GM21447 (cell line): Measurements from ENCODE around the gene CACNA1B.

Experiments used
- ATAC-seq: cut with Tn5 transposase; IDR thresholded peaks from one replicate; pipeline ENCODE4 v1.9.1; 2021; ENCODE audit not compliant: unreplicated experiment

Gene CACNA1B

DNA sequence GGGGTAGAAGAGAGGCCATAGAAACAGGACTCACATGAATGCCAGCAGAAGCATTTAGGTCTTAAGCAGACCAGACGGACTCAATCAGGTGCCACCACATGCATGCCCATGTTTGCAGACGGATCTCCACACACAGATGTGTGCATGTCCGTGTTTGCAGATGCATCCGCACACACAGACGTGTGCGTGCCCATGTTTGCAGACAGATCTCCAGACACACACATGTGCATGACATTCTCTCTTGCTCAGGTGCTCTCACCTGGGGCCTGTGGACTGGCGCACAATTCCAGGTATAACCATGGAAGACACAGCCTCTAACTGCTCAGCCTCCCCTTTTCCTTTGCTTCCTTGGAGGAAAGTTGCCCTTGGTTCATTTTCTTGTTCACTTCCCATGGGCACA lies 148.3 kb downstream of the CACNA1B start:
- no peak for ATAC-seq

GRCh38 chr9:138028596-138028995 lies 151.0 kb downstream of the CACNA1B start:
- no peak for ATAC-seq

GRCh38 chr9:138031186-138031585 lies 153.6 kb downstream of the CACNA1B start:
- no peak for ATAC-seq

- ATAC-seq = no peak
These were observed 156.4 kb downstream of the CACNA1B start for GRCh38 chr9:138033950-138034349.

GRCh38 chr9:138037140-138037539 lies 159.6 kb downstream of the CACNA1B start:
- ATAC-seq = no peak

GRCh38 chr9:138038244-138038671 lies 160.7 kb downstream of the CACNA1B start:
- no peak for ATAC-seq

- no peak for ATAC-seq
These were observed 163.2 kb downstream of the CACNA1B start for GRCh38 chr9:138040446-138041430.

GRCh38 chr9:138042146-138042545 lies 164.6 kb downstream of the CACNA1B start:
- no peak for ATAC-seq

GRCh38 chr9:138042640-138043039 lies 165.1 kb downstream of the CACNA1B start:
- no peak for ATAC-seq

DNA sequence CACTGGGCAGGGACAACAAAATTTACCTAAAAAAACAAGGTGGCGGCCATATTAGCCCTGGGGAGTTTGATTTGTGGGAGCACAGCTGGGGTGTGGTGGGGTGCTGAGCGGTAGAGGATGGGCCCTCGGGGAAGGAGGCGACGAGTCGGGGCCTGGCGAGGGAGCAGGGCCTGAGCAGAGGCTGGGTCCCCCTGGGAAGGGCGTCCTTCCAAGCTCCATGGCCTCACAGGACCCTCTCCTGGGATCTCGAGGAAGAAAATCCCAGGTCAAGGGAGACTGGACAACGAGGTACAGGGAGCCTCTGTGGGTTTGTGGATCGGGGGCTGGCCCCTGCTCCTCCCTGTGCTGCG lies 165.5 kb downstream of the CACNA1B start:
- no peak for ATAC-seq

GRCh38 chr9:138043411-138044345 lies 166.1 kb downstream of the CACNA1B start:
- no peak for ATAC-seq

DNA sequence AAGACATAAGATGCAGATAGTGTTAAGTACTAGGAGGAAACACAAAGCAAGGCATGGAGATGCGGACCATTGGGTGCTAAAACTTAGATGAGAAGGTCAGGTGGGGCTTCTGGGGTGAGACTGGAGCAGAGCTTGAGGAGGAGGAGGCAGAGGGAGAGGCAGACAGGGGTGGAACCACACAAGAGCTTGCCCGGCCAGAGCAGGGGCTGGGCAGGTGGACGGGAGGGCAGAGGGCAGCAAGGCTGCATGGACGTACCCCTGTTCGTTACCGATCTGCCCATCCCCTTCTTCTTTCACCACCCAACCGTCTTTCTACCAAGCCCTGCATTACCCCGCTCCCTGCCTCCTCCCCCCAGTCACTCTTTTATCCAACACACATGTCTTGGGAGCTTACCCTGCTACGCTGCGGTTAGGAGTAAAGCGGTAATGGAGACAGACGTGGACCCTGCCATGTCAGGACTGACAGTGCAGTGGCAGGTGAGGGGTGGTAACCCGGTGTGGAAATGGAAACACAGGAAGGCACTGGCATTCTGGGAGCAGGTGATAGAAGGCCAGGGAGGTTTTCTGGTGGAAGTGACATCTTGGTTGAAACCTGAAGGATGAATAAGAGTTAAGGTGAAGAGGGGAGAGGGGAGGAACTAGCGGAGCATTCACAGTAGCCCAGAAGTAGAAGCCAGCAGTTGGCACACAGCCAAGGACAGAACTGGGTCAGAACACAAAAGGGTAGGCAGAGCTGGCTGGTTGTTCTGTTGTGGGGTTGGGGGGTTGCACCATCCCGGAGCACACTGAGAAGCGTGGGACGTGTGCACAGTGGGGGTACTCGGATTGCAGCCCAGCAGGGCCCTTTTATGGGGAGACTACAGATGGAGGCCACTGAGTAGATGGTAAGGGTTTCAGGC lies 167.2 kb downstream of the CACNA1B start:
- ATAC-seq = no peak

DNA sequence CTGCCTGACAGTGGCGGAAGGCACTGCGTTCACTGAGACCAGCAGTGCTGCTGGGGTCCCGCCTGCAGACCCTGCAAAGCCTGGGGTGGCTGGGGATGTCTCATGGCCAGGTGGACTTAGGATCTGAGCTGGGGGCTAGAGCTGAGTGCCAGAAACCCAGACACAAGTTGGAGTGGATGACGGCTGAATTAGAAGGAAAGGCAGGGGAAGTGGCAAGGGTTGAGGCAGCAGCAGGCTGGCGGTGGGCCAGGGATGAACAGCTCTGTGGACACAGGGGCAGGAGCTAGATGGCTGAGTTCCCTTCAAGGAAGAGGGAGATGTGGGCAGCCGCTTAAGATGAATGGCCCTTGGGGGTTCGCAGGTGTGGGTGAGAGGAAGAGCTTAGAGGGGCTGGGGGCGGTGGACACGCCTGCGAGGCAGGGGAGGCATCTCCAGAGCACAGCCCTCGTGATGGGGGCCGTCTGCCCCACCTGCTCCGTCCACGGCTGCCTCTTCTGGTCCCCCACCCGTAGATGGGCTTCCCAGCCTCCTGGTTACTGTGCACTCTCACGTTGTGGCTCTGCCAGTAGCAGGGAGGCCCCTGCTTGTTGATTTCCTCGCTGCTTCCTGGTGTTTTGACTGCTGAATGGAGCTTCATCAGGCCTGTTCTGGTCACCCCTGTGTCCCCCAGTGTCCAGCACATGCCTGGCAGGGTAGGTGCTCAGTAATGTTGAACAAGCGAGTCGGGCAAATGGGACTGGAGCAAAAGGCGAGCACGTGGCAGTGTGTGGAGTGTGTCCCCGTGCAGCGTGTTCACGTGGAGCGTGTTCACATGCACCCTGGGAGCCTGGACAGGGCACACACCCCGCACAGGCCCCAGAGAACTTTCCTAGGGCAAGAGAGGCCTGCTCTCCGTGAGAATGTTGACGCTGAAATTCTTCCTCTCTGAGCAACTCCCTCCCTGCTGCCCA lies 168.2 kb downstream of the CACNA1B start:
- no peak for ATAC-seq

- no peak for ATAC-seq
These were observed 169.2 kb downstream of the CACNA1B start for GRCh38 chr9:138046641-138047301.

- no peak for ATAC-seq
These were observed 170.0 kb downstream of the CACNA1B start for GRCh38 chr9:138047469-138048040.

DNA sequence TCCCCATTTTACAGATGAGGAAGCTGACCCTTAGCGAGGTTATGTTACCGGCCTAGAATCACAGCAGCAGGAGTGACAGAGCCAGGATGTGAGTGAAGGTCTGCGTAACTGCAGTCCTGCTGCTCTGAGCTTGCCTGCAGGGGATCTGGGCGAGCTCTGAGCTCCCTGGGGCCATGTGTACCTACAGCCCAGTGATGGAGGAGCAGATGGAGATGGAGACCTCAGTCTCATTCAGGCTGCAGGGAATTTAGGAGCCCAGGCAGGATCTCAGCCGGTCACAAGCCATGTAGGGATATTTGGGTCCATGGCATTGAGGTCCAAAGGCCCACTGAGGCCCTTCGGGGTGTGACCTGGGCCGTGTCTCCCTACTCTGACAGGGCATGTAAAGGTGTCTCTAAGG lies 170.6 kb downstream of the CACNA1B start:
- no peak for ATAC-seq

DNA sequence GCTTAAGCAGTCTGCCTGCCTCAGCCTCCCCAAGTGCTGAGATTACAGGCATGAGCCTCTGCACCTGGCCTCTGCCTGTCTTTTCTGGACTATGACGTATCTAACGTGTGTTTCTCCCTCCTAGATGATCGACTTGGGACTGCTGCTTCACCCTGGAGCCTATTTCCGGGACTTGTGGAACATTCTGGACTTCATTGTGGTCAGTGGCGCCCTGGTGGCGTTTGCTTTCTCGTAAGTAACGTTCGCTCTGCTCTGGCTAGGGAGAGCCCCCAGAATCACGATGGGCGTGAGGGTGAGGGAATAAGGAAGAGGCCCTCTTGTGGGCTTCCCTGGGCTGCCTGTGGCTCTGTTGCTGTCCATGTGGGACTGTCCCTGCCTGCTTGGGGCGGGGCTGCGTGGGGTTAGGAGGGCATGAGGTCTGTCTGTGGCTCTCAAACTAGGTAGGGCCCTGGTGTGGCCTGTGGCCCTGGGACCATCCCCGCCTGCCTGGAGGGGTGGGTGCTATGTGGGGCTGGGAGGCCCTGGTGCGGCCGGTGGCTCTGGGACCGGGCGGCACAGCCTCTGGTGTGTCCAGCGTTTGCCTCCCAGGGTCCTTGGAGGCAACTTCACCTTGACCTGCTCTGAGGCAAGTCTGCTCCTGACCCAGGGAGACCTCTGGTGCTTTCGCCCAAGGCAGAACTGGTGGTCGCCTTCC lies 171.7 kb downstream of the CACNA1B start:
- ATAC-seq = no peak
